HUES64 (cell line): ENCODE measurements around the gene SBF1.

Experiments
- H3K27ac ChIP-seq: 2 replicates; pipeline ENCODE4 v1.7.0; 2013; ENCODE audit warnings: low read depth, low read length, inconsistent platforms
- H3K27me3 ChIP-seq: 2 replicates; pipeline ENCODE4 v1.6.1; 2013; ENCODE audit warnings: mild to moderate bottlenecking, low read length; ENCODE audit not compliant: insufficient read depth
- H3K36me3 ChIP-seq: 2 replicates; pipeline ENCODE4 v1.6.1; 2013; ENCODE audit warnings: mild to moderate bottlenecking, low read length; ENCODE audit not compliant: insufficient read depth
- H3K4me1 ChIP-seq: 2 replicates; pipeline ENCODE4 v1.6.1; 2013; ENCODE audit warnings: mild to moderate bottlenecking, low read length, moderate library complexity; ENCODE audit not compliant: insufficient read depth
- H3K4me3 ChIP-seq: 2 replicates; pipeline ENCODE4 v1.5.1; 2013; ENCODE audit warnings: mild to moderate bottlenecking, low read length, moderate library complexity
- H3K9ac ChIP-seq: 2 replicates; pipeline ENCODE4 v1.6.1; 2013; ENCODE audit warnings: mild to moderate bottlenecking, low read depth, low read length
- H3K9me3 ChIP-seq: 2 replicates; pipeline ENCODE4 v1.6.1; 2013; ENCODE audit warnings: low read depth, low read length; ENCODE audit not compliant: insufficient read depth
- WGBS: fragments of 150-250, 120-280 bp; methylation state at CpG from one replicate; pipeline ENCODE4 v1.1.7; 2013; ENCODE audit warnings: missing lambda C conversion rate; 5-methylcytosine and 5-hydroxymethylcytosine counted together

Gene SBF1

DNA sequence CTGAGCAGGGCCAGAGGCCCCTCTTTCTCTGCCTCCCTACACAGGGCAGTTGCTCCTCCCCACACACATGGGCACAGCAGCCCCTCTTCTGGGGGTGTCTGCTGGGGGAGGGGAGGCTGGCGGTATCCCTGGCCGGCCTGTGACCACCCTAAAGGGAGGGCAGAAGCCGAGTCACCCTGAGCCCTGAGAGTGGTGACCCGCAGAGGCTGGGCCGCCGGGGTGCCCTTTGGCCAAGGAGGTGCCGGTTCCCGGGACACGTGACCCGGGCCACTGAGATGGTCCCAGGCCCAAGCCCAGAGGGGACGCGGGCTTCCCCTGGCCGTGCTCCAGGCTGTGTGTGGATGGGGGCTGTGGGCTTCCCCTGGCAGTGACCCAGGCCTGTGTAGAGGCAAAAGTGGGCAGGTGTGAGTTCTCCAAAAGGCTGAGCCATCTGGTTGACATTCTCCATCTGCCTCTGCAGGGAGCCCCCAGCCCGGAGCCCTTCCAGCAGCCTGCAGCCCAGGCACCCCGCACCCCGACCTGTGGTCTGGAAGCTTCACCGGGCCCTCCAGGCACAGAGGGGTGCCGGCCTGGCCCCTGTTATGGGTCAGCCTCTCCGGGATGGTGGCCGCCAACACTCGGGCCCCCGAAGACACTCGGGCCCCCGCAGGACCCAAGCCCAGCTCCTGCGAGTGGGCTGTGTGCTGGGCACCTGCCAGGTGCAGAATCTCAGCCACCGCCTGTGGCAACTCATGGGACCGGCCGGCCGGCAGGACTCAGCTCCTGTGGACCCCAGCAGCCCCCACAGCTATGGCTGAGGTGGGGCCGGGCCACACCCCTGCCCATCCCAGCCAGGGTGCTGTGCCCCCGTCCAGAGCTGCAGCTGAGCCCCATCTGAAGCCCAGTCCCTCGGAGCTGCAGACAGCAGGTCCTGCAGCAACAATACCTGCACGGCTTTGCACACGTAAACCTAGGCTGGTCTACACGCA is 7.6 kb upstream of the SBF1 start:
- Histone ChIP-seq H3K9me3 (no peaks in the 10 kb centered on the region), H3K4me1 (no peaks in the 10 kb centered on the region), H3K36me3 (no peaks in the 10 kb centered on the region), H3K27me3 (peaks cover 30% of the 10 kb centered on the region), H3K4me3 (peak overlapping the region; percentile 68), H3K27ac (peak overlapping the region; percentile 35; the same call in 1 of the 2 replicates), H3K9ac (peak overlapping the region; percentile 84)
- 78% methylated on average over 35 of the region's 35 CpGs for whole genome bisulfite sequencing

DNA sequence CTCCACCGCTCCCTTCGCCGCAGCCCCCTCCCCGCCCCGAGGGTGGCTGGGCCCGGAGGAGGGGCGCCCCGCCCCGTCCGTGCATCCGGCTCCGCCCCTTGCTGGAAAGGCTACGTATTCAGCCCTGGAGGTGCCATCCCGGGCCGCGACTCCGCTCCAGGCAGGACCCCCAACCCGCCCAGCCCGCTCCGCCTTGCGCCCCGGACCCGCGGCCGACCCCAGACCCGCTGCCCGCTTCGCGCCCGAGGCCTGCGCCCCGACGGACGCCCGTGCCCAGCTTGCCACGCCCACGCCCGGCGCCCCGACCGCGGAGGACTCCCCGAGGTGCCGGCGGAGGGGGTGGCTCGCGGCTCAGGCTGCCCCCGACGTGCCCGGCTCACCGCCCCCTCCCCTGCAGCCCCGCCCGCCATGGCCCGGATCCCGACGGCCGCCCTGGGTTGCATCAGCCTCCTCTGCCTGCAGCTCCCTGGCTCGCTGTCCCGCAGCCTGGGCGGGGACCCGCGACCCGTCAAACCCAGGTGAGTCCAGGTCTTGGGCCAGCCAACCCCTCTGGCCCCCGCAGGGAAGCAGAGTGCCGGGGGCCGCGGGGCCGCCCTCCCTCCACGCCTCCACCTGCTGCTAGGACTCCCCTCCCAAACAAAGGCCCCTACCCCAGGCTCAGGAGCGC is 6.7 kb upstream of the SBF1 start, which contains the start of gene ADM2:
Gene ADM2 (plus strand): TSS at position 104 of the 667 bp plus-strand sequence. CDS start 305 bp downstream, at position 409.
- H3K4me1 ChIP-seq, result no peaks in the 10 kb centered on the region
- peak within 1 kb of the TSS; percentile 84 for H3K9ac ChIP-seq
- H3K27ac ChIP-seq, result peak within 1 kb of the TSS; percentile 35; the same call in 1 of the 2 replicates
- H3K4me3 ChIP-seq, result peak within 1 kb of the TSS; percentile 68
- H3K27me3 ChIP-seq, result peaks cover 30% of the 10 kb centered on the region
- H3K9me3 ChIP-seq, result no peaks in the 10 kb centered on the region
- WGBS, result 2% methylated on average over 70 of the region's 70 CpGs
- H3K36me3 ChIP-seq, result no peaks in the 10 kb centered on the region

DNA sequence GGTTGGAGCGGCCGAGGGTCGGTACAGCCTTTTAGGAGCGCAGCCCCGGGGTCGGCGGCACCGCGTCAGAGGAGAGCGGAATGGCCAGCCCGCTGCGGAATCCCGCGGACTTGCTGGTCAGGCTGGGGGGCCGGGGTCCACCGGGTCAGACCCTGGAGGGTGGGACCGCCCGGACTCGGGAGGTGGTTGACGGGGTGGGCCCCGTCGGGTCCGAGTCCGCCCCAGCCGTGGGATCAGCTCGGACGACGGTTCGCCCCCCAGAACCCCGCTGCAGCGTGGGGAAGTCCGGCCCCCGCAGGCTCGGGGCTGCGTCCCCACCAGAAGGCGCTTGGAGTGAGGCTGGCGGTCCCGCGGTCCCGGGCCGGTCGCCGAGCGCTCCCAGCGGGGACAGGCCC is 6.2 kb upstream of the SBF1 start:
- Histone ChIP-seq H3K9me3 (no peaks in the 10 kb centered on the region), H3K4me1 (no peaks in the 10 kb centered on the region), H3K27ac (no peak overlapping the region), H3K36me3 (no peaks in the 10 kb centered on the region), H3K9ac (peak overlapping the region; percentile 84; the same call in 1 of the 2 replicates), H3K27me3 (peaks cover 30% of the 10 kb centered on the region), H3K4me3 (peak overlapping the region; percentile 68)
- 4% methylated on average over 45 of the region's 45 CpGs for WGBS

DNA sequence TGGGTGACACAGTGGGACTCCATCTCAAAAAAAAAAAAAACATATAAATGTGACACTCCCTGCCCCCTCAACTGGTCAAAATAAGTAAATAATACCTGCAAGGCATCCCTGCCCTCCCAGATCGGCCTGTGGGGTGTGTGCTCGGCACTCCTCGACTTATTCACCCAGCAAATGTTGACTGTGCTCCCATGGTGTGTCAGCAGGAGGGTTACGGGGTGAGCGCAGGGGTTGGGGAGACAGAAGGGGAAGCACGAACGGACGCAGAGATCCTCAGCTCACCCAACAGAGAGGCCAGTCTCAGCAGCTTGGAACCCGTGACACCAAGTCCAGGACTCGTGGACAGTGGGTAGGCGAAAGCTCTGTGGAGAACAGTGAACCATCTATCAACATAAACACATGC is 4.9 kb upstream of the SBF1 start:
- WGBS, result 85% methylated on average over 11 of the region's 11 CpGs
- H3K9ac ChIP-seq, result no peak overlapping the region
- H3K9me3 ChIP-seq, result no peaks in the 10 kb centered on the region
- no peak overlapping the region for H3K27ac ChIP-seq
- no peak overlapping the region for H3K4me3 ChIP-seq
- H3K27me3 ChIP-seq, result peaks cover 30% of the 10 kb centered on the region
- H3K36me3 ChIP-seq, result no peaks in the 10 kb centered on the region
- peaks cover 4% of the 10 kb centered on the region; the same call in 1 of the 2 replicates for H3K4me1 ChIP-seq

DNA sequence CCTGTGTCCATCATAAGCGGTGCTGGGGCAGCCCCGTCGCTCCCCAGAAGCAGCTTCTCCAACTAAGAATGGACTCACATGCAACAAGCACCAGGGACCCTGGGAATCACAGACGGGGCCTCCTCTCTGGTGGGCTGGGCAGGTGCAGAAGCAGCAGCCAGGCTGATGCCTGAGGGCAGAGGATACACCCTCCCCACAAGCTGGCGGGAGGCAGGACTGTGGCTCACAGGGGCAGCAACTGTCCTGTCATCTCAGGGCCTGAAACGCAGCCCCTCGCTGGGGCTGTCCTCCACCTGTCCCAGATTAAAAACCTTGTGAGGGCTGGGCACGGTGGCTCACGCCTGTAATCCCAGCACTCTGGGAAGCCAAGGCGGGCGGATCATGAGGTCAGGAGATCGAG is 3.1 kb upstream of the SBF1 start:
- peaks cover 4% of the 10 kb centered on the region; the same call in 1 of the 2 replicates for H3K4me1 ChIP-seq
- WGBS, result 84% methylated on average over 12 of the region's 12 CpGs
- no peak overlapping the region for H3K27ac ChIP-seq
- H3K36me3 ChIP-seq, result no peaks in the 10 kb centered on the region
- H3K9ac ChIP-seq, result no peak overlapping the region
- peaks cover 30% of the 10 kb centered on the region for H3K27me3 ChIP-seq
- no peak overlapping the region for H3K4me3 ChIP-seq
- no peaks in the 10 kb centered on the region for H3K9me3 ChIP-seq

DNA sequence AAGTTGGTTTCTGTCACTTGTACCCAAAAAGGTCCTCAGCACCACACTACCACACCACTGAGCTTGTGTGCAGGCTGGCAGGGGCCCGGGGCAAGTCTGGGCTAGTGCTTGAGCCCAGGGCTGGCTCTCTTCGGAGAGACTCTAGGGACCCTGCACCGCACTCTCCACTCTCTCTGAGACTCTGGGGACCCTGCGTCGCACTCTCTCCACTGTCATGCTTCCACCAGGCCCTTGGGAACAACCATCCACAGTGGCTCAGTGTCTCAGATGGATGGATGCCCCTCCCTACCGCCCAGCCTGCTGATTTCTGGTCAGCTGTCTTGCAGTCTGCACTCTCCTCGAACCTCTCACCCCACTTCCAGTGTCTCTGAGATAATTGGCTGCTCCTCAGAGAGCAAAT is 2.0 kb upstream of the SBF1 start:
- Histone ChIP-seq H3K9me3 (no peaks in the 10 kb centered on the region), H3K27ac (no peak overlapping the region), H3K4me3 (no peak overlapping the region), H3K27me3 (peaks cover 28% of the 10 kb centered on the region), H3K4me1 (peaks cover 4% of the 10 kb centered on the region; the same call in 1 of the 2 replicates), H3K36me3 (no peaks in the 10 kb centered on the region), H3K9ac (no peak overlapping the region)
- WGBS, result 83% methylated on average over 7 of the region's 7 CpGs

DNA sequence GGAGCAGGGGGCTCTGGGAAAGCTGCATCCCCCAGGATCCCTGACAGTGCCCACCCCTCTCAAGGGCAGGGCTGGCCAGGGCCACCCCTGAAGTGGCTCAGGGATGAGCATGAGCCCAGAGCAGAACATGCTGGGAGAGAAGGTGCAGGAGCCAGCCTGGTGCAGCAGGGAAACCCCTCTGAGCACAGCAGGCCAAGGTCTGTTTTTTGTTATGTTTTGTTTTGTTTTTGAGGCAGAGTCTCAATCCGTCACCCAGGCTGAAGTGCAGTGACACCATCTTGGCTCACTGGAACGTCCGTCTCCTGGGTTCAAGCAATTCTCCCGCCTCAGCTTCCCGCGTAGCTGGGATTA is 792 bp upstream of the SBF1 start:
- no peaks in the 10 kb centered on the region for H3K9me3 ChIP-seq
- 95% methylated on average over 6 of the region's 6 CpGs for WGBS
- no peak overlapping the region for H3K9ac ChIP-seq
- no peaks in the 10 kb centered on the region for H3K36me3 ChIP-seq
- peaks cover 20% of the 10 kb centered on the region for H3K27me3 ChIP-seq
- peak overlapping the region; percentile 69; the same call in 1 of the 2 replicates for H3K4me3 ChIP-seq
- no peak overlapping the region for H3K27ac ChIP-seq
- peaks cover 5% of the 10 kb centered on the region; the same call in 1 of the 2 replicates for H3K4me1 ChIP-seq

DNA sequence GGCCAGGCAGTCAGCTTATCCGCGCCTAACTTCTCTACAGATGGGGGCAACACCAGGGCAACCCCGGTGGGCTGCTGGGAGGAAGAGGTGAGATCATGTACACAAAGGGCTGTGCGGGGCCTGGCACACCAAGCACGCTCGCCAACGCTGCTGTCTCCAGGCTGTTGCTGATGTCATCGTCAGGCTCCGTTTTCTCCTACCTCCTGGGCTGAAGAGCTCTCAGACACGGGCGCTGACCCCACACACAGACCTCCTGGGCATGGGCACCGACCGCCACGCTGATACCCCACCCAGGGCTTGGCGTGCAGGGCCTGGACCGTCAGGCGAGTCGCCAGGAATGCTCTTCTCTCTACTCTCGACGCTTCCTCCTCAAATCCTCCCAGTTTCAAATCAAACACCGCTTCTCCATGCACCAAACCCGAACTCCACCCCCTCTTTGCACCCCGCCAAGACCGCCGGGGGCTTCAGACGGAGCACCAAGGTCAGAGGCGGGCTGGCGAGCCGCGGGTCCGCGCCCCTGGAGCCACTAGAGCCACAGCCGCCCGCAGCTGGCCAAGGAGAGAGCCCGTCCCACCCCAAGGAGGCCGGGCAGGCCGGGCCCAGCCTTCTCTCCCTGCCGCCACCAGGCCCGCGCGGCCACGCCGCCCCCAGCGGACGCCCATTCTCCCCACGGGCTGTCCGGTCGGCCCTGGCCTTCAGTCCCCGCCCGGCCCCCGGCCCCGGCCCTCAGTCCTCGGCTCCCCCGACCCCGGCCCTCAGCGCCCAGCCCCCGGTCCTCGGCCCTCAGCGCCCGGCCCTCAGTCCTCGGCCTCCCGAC is 772 bp downstream of the SBF1 start:
- Histone ChIP-seq H3K4me3 (peak overlapping the region; percentile 69), H3K27me3 (peaks cover 5% of the 10 kb centered on the region), H3K9me3 (no peaks in the 10 kb centered on the region), H3K27ac (no peak overlapping the region), H3K4me1 (peaks cover 11% of the 10 kb centered on the region; the same call in 1 of the 2 replicates), H3K9ac (peak overlapping the region; percentile 65), H3K36me3 (no peaks in the 10 kb centered on the region)
- WGBS, result 14% methylated on average over 60 of the region's 62 CpGs

DNA sequence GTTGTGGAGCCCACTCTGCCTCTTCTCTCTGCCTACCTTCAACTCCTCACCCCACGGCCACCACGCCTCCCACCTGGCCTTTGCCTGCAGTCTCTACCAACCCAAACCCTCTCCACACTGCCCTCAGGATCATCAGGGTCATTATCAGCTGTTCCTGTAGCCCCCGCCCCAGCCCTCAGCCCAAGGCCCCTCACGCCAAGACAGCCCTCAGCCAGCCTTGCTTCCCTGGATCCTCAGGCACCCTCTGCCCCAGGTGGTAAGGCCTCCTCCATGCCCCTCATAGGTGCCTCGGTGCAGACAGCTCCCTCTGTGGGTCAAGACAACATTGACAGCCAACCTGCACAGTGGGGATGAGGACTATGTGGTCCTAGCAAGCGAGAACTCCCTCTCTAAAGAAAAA is 1.7 kb downstream of the SBF1 start:
- Histone ChIP-seq H3K36me3 (no peaks in the 10 kb centered on the region), H3K9me3 (no peaks in the 10 kb centered on the region), H3K4me3 (no peak overlapping the region), H3K27me3 (no peaks in the 10 kb centered on the region), H3K4me1 (peaks cover 11% of the 10 kb centered on the region; the same call in 1 of the 2 replicates), H3K9ac (no peak overlapping the region), H3K27ac (no peak overlapping the region)
- WGBS, result 84% methylated on average over 6 of the region's 6 CpGs

DNA sequence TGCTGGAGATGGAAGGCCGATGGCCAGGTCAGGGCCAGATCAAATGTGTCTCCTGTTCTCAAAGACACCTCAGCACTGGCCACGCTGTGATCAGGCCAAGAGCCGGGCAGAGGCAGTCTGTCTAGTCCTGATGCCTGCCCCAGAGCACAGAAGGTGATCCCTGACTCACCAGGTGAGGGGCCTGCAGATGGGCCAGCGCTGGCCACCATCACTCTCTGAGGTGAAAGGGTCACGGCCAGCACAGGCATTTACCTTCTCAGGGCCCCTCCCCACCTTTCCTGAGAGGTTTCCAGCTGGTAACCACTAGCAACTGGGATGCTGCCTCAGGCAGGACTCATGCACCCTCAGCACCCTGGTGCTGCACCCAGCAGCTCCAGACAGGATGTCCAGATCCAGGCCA is 2.9 kb downstream of the SBF1 start:
- Histone ChIP-seq H3K27me3 (no peaks in the 10 kb centered on the region), H3K27ac (no peak overlapping the region), H3K9me3 (no peaks in the 10 kb centered on the region), H3K4me1 (peaks cover 11% of the 10 kb centered on the region; the same call in 1 of the 2 replicates), H3K9ac (no peak overlapping the region), H3K4me3 (no peak overlapping the region), H3K36me3 (peaks cover 8% of the 10 kb centered on the region)
- 78% methylated on average over 5 of the region's 5 CpGs for WGBS
